Spleen (tissue), 11 donors: ENCODE measurements around the gene PALD1. TPM values are rescaled to one million over a fixed set of nuclear protein-coding genes. Genes with fewer than 3 reads are reported as not detected.

ENCODE experiments used
- DNase-seq: peaks from one replicate; pipeline ENCODE4 v3.0.0-alpha.2; 2020
- H3K27ac ChIP-seq, 8 donors: fragments of 200-600 bp; sonication (generic) in 7 of 8; 1 replicate in 4 of 8; 2 replicates in 4 of 8; pipeline versions ENCODE4 v1.5.0 to v1.8.0; 2016 to 2021; ENCODE audit warnings: inconsistent platforms in 4 of 8, mild to moderate bottlenecking in 4 of 8, moderate library complexity in 1 of 8
- H3K27me3 ChIP-seq, 7 donors: fragments of 200-600 bp; sonication (generic) in 6 of 7; replicated peaks in 1 of 7; 1 replicate in 4 of 7; 2 replicates in 3 of 7; pipeline versions ENCODE4 v1.5.0 to v1.8.0; 2016 to 2021; ENCODE audit warnings: inconsistent platforms in 3 of 7, mild to moderate bottlenecking in 1 of 7
- H3K36me3 ChIP-seq, 6 donors: fragments of 200-600 bp; sonication (generic) in 5 of 6; 1 replicate in 4 of 6; 2 replicates in 2 of 6; pipeline versions ENCODE4 v1.5.0 to v1.8.0; 2016 to 2021; ENCODE audit warnings: inconsistent platforms in 2 of 6
- H3K4me1 ChIP-seq, 6 donors: fragments of 200-600 bp; sonication (generic) in 5 of 6; 1 replicate in 3 of 6; 2 replicates in 3 of 6; pipeline versions ENCODE4 v1.5.0 to v1.8.0; 2016 to 2021; ENCODE audit warnings: inconsistent platforms in 3 of 6
- H3K4me3 ChIP-seq, 8 donors: fragments of 200-600 bp; sonication (generic) in 7 of 8; 1 replicate in 4 of 8; 2 replicates in 4 of 8; pipeline versions ENCODE4 v1.5.0 to v1.8.0; 2016 to 2021; ENCODE audit warnings: inconsistent platforms in 4 of 8, mild to moderate bottlenecking in 4 of 8, moderate library complexity in 2 of 8
- H3K9me3 ChIP-seq, 8 donors: fragments of 200-600 bp; sonication (generic) in 7 of 8; 1 replicate in 4 of 8; 2 replicates in 4 of 8; pipeline versions ENCODE4 v1.5.0 to v1.8.0; 2016 to 2021; ENCODE audit warnings: inconsistent platforms in 4 of 8
- POLR2A ChIP-seq, 3 donors: fragments of 450-650 bp; IDR thresholded peaks; one replicate each; pipeline ENCODE4 v1.5.1; 2017; ENCODE audit warnings: antibody characterized with exemption in 3 of 3, mild to moderate bottlenecking in 1 of 3
- POLR2AphosphoS5 ChIP-seq, 3 donors: sonication (generic); formaldehyde crosslinking; IDR thresholded peaks; one replicate each; pipeline ENCODE4 v1.5.1; 2017; ENCODE audit warnings: antibody characterized with exemption in 3 of 3
- WGBS, 5 donors: extraction: QIAGEN DNeasy Blood & Tissue Kit in 3 of 5; methylation state at CpG; one replicate each; pipeline versions ENCODE4 v1.1.5 to v1.1.7; 2013 to 2018; 5-methylcytosine and 5-hydroxymethylcytosine counted together
- intact Hi-C: fragments of 100-400 bp; cut with DNase I; formaldehyde crosslinking; loops from one replicate; pipeline ENCODE4 v1.15.0; 2023; ENCODE audit warnings: low total_unique reads
- polyA plus RNA-seq, 3 donors: library from polyadenylated mRNA; stranded (reverse); fragments of 200-250 nt; gene quantifications; one replicate each; pipeline ENCODE4 v1.2.1, GENCODE V29; 2013
- total RNA-seq, 7 donors: library from RNA; depleted of rRNA in 3 of 7; stranded (reverse); fragments of >200 nt in 3 of 7; fragmentation: NEBNext Ultra II Directional in 4 of 7; extraction: Animal tissue kit (Norgen Biotek cat#: 25700) in 4 of 7; gene quantifications; one replicate each; pipeline versions ENCODE4 v1.1.0 to v1.2.1, GENCODE V29; 2016 to 2021
- TF ChIP-seq, protein P1 (sequence below), 11 experiments: fragments of 200-600 bp in 7 of 11; fragments of 450-650 bp in 4 of 11; sonication (generic) in 4 of 11; IDR thresholded peaks in 8 of 11; conservative IDR thresholded peaks in 3 of 11; 1 replicate in 7 of 11; 2 replicates in 4 of 11; pipeline versions ENCODE4 v1.4.0 to v1.8.0; 2016 to 2021; ENCODE audit warnings: antibody characterized with exemption in 11 of 11, inconsistent platforms in 4 of 11, mild to moderate bottlenecking in 1 of 11
- donor health status: healthy with polysubstance abuse.
- donor health status: DM: no; HTN: no; CAD: no; lungs with moderate emphysema.
- donor health status: DM: no; HTN: no; CAD: no.
- donor health status: Bipolar disorder and iron deficiency.
- donor health status: healthy.
- donor health status: DM: no; HTN: no; CAD: no.
- donor health status: DM: yes; HTN: yes; CAD: no.

PALD1 gene
- total and polyA plus RNA-seq, 10 donors, result 7.7 to 27.8 (median 19.5) TPM

DNA sequence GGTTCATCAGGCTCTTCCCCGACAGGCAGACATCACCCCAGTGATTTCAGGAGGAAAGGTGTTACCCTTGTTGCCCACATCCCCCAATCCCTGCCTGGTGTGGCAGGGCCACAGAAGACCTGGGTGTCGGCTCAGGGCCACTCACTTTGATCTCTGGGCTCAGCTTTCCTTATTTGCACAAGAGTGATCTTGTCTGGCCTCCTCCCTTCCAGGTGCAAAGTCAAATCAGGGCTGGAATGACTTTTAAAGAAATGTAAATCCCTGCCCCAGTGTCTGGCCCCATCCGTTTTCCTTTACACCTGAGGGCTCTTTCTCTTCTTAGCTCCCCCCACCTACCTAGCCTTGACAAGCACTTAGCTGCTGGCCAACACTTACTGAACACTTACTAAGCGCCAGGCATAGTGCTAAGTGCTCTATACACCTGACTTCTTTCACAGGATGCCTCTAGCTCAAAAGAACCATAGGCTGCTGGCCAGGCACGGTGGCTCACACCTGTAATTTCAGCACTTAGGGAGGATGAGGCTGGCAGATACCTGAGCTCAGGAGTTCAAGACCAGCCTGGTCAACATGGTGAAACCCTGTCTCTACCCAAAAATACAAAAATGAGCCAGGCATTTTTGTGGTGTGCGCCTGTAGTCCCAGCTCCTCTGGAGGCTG lies 36.1 kb upstream of the PALD1 start:
- H3K4me1 ChIP-seq, result peaks cover 15 to 35% (median 22%) of the 10 kb centered on the region in 6 donors
- no peak for TF ChIP-seq POLR2A (IDR thresholded peaks at IDR 0.05)
- TF ChIP-seq, protein P1, sequence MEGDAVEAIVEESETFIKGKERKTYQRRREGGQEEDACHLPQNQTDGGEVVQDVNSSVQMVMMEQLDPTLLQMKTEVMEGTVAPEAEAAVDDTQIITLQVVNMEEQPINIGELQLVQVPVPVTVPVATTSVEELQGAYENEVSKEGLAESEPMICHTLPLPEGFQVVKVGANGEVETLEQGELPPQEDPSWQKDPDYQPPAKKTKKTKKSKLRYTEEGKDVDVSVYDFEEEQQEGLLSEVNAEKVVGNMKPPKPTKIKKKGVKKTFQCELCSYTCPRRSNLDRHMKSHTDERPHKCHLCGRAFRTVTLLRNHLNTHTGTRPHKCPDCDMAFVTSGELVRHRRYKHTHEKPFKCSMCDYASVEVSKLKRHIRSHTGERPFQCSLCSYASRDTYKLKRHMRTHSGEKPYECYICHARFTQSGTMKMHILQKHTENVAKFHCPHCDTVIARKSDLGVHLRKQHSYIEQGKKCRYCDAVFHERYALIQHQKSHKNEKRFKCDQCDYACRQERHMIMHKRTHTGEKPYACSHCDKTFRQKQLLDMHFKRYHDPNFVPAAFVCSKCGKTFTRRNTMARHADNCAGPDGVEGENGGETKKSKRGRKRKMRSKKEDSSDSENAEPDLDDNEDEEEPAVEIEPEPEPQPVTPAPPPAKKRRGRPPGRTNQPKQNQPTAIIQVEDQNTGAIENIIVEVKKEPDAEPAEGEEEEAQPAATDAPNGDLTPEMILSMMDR (IDR thresholded peaks at IDR 0.05 in 8 of 11, conservative IDR thresholded peaks at IDR 0.05 in 3 of 11), result no peak
- no peak for TF ChIP-seq POLR2AphosphoS5 (IDR thresholded peaks at IDR 0.05)
- H3K27me3 ChIP-seq, result peaks cover 0 to 60% (median 32%) of the 10 kb centered on the region in 7 donors
- no peak overlapping the region for H3K27ac ChIP-seq
- no peak for DNase-seq
- no peak overlapping the region for H3K4me3 ChIP-seq
- no peaks in the 10 kb centered on the region for H3K9me3 ChIP-seq
- H3K36me3 ChIP-seq, result no peaks in the 10 kb centered on the region
- intact Hi-C loops, result no loop called here
- WGBS, 5 donors, result 83 to 95% (median 89%) methylated on average over 6 of the region's 6 CpGs

DNA sequence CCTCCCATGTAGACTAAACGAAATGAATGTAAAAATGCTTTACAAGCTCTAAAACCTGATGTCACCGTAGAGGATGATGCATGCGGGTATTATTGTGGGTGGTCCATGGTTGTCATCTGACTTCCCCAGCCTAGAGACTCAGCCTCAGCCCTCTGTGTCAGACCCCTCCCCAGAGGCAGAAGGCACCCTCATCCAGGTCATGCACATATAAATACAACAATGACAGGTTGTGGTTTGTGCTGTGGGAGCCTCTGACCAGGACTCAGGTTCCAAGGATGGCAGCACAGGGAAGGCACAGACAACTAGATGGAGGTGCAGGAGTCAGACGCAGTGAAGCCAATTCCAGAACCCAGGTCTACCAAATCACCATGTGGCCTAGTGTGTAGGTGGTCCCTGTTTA lies 33.8 kb upstream of the PALD1 start:
- Histone ChIP-seq H3K4me1 (peaks cover 15 to 35% (median 22%) of the 10 kb centered on the region in 6 donors), H3K9me3 (no peaks in the 10 kb centered on the region), H3K27ac (no peak overlapping the region), H3K36me3 (no peaks in the 10 kb centered on the region), H3K27me3 (peaks cover 0 to 42% (median 26%) of the 10 kb centered on the region in 7 donors), H3K4me3 (no peak overlapping the region)
- intact Hi-C loops, result no loop called here
- no peak for DNase-seq
- WGBS, 5 donors, result 84 to 93% (median 93%) methylated on average over 4 of the region's 4 CpGs
- no peak for TF ChIP-seq POLR2AphosphoS5 (IDR thresholded peaks at IDR 0.05)
- TF ChIP-seq, protein P1 (IDR thresholded peaks at IDR 0.05 in 8 of 11, conservative IDR thresholded peaks at IDR 0.05 in 3 of 11), result no peak
- no peak for TF ChIP-seq POLR2A (IDR thresholded peaks at IDR 0.05)

DNA sequence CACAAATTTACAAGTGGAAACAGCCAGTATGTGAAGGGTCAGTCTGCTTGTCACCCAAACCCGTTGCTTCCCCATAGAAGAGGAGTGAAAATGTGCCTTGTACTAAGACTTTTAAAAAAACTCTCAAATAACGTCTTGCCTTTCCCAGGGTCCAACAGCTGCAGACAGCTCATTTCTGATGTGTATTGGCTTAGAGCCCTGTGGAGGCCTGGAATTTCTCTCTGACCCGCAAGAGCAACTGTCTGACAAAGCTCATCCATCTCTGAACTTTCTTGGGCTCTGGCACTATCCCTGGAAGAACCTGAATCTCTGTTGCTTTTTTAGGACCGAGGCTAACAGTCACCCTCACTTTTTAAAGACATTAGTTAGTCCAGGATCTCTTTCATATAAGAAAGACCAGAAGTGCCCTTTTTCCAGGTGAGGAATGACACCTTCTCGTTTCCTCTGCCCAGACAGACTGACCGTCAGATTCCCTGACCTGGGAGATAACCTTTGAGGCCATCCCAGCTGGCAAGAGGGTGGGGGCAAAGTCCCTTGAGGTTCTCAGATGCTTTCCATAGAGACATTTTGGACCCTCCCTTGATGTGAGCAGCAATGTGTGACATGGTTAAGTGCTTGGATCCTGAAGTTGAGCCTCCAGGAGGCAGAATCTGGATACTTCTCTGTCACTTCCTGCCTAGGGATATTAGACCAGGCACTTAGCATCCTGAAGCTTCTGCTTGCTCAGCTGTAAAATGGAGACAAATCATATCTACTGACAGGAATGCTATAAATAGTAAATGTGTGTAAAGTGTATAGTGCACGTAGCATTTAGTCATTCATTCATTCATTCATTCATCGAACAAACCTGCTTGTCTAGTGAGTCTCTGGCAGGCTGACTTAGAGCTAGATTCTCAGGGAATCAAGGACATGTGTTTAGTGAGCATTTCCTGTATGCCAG lies 32.6 kb upstream of the PALD1 start:
- no peaks in the 10 kb centered on the region for H3K36me3 ChIP-seq
- H3K9me3 ChIP-seq, result no peaks in the 10 kb centered on the region
- DNase-seq, result no peak
- 58 to 71% (median 65%) methylated on average over 8 of the region's 8 CpGs for WGBS, 5 donors
- peaks cover 0 to 41% (median 15%) of the 10 kb centered on the region in 7 donors for H3K27me3 ChIP-seq
- H3K27ac ChIP-seq, result no peak overlapping the region
- intact Hi-C loops, result no loop called here
- TF ChIP-seq POLR2A (IDR thresholded peaks at IDR 0.05) (no peak), POLR2AphosphoS5 (IDR thresholded peaks at IDR 0.05) (no peak)
- TF ChIP-seq, protein P1 (IDR thresholded peaks at IDR 0.05 in 8 of 11, conservative IDR thresholded peaks at IDR 0.05 in 3 of 11), result no peak
- peaks cover 7 to 23% (median 12%) of the 10 kb centered on the region in 6 donors for H3K4me1 ChIP-seq
- no peak overlapping the region for H3K4me3 ChIP-seq

DNA sequence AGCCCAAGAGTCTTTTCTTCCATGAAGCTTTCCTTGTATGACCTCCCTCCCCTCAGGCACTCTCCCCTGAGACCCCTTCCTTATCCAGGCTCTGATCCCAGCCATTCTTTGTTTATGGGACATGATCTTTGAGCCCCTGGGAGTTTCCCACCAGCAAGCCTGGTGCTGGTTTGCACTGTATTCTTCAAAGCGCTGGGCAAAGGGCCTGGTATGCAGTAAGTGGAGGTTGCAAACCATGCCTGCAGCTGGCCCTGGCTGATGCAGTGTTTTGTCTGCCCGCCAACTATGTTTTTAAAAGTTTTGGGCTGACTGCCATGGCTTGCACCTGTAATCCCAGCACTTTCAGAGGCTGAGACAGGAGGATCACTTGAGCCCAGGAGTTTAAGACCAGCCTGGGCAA lies 30.3 kb upstream of the PALD1 start:
- no peaks in the 10 kb centered on the region for H3K36me3 ChIP-seq
- peaks cover 0 to 25% (median 0%) of the 10 kb centered on the region in 7 donors for H3K27me3 ChIP-seq
- no peak for DNase-seq
- intact Hi-C loops, result no loop called here
- no peaks in the 10 kb centered on the region for H3K9me3 ChIP-seq
- H3K27ac ChIP-seq, result no peak overlapping the region
- peaks cover 0 to 14% (median 5%) of the 10 kb centered on the region in 6 donors for H3K4me1 ChIP-seq
- WGBS, 5 donors, result 80 to 95% (median 90%) methylated on average over 2 of the region's 2 CpGs
- TF ChIP-seq POLR2A (IDR thresholded peaks at IDR 0.05) (no peak), POLR2AphosphoS5 (IDR thresholded peaks at IDR 0.05) (no peak)
- TF ChIP-seq, protein P1 (IDR thresholded peaks at IDR 0.05 in 8 of 11, conservative IDR thresholded peaks at IDR 0.05 in 3 of 11), result no peak
- no peak overlapping the region for H3K4me3 ChIP-seq
